ENCODE results near the gene NATD1.

The NATD1 gene

DNA sequence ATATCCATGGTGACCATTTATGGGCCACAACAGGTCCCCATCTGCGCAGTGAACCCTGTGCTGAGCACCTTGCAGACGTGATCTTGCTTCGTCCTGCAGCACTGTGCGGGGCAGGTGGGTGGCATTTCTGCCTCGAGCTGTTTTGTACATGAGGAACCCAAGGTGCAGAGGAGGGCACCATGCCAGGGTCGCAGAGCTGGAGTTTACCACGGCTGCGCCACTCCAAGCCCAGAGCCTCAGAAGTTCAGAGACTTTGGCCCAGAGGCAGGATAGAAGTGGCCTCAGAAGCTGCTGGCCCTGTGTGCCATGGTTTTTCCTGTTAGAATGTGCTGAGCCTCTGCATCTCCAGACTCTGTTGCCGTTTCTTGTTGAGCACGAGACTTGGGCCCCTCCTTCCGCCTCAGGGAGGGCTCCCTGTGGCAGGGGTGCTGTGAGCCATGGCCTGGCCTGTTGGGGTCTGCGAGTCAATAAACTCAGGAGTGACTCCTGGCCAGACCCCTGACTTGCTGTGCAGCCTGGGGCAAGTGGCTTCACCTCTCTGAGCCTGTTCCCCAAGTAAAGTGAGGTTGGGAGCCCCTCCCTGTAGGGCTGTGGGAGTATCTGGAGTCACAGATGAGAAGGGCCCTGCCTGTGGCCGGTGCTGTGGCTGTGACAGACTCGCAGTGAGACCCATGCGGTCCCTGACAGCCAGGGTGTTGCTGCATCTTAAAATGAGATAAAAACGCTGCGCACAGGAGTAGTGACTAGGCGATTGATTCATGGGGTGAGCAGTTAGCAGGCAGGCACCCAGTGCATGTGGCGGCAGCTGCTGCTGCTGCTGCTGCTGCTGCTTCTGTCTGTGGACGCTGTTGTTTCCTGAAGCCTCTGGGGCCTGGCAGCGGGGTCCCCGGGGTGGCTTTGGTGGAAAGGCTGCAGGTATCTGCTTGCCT is 43.2 kb upstream of the NATD1 start:
- Histone ChIP-seq H3K9me3 (ENCODE audit: control insufficient read depth, insufficient read depth, low read depth, low read length) (peaks cover 86% of the 10 kb centered on the region; the same call in 1 of the 2 replicates), H3K27ac (ENCODE audit: low read depth, low read length) (no peak overlapping the region), H3K36me3 (ENCODE audit: control insufficient read depth, insufficient read depth, low read length) (peaks cover 35% of the 10 kb centered on the region), H3K9ac (ENCODE audit: low read length) (no peak overlapping the region), H3K4me3 (ENCODE audit: low read depth, low read length) (no peak overlapping the region), H3K4me1 (ENCODE audit: control insufficient read depth, insufficient read depth, low read length) (no peaks in the 10 kb centered on the region), H3K27me3 (ENCODE audit: control insufficient read depth, insufficient read depth, low read length) (no peaks in the 10 kb centered on the region)

GRCh38 chr17:21295036-21295952 is 42.1 kb upstream of the NATD1 start:
- peaks cover 27% of the 10 kb centered on the region for H3K36me3 ChIP-seq (ENCODE audit: control insufficient read depth, insufficient read depth, low read length)
- H3K4me1 ChIP-seq (ENCODE audit: control insufficient read depth, insufficient read depth, low read length): no peaks in the 10 kb centered on the region
- no peak overlapping the region for H3K4me3 ChIP-seq (ENCODE audit: low read depth, low read length)
- H3K27ac ChIP-seq (ENCODE audit: low read depth, low read length): no peak overlapping the region
- no peaks in the 10 kb centered on the region for H3K27me3 ChIP-seq (ENCODE audit: control insufficient read depth, insufficient read depth, low read length)
- no peak overlapping the region for H3K9ac ChIP-seq (ENCODE audit: low read length)
- H3K9me3 ChIP-seq (ENCODE audit: control insufficient read depth, insufficient read depth, low read depth, low read length): peaks cover 77% of the 10 kb centered on the region; the same call in 1 of the 2 replicates

GRCh38 chr17:21294321-21295035 is 41.3 kb upstream of the NATD1 start:
- Histone ChIP-seq H3K9ac (ENCODE audit: low read length) (no peak overlapping the region), H3K9me3 (ENCODE audit: control insufficient read depth, insufficient read depth, low read depth, low read length) (peaks cover 72% of the 10 kb centered on the region; the same call in 1 of the 2 replicates), H3K27me3 (ENCODE audit: control insufficient read depth, insufficient read depth, low read length) (no peaks in the 10 kb centered on the region), H3K4me1 (ENCODE audit: control insufficient read depth, insufficient read depth, low read length) (no peaks in the 10 kb centered on the region), H3K27ac (ENCODE audit: low read depth, low read length) (no peak overlapping the region), H3K4me3 (ENCODE audit: low read depth, low read length) (no peak overlapping the region), H3K36me3 (ENCODE audit: control insufficient read depth, insufficient read depth, low read length) (peaks cover 21% of the 10 kb centered on the region)

DNA sequence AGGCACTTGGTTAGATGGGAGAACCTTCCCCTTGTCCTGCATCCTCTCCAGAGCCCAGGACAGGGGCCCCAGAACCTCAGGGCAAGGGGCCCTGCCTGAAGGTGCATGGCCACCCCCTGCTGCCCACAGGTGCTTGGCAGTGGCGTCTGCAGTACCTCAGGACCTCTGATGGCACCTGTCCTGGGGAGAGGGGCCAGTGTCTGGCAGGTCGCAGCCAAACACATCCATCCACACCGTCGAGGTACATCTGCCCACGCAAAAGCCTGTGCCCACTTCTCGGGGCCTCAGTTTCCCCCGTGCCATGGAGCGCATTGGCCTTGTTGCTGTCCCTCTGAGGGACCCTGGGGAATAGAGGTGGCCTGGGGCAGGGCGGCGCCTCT is 40.6 kb upstream of the NATD1 start:
- Histone ChIP-seq H3K27ac (ENCODE audit: low read depth, low read length) (no peak overlapping the region), H3K9me3 (ENCODE audit: control insufficient read depth, insufficient read depth, low read depth, low read length) (peaks cover 67% of the 10 kb centered on the region; the same call in 1 of the 2 replicates), H3K9ac (ENCODE audit: low read length) (no peak overlapping the region), H3K27me3 (ENCODE audit: control insufficient read depth, insufficient read depth, low read length) (no peaks in the 10 kb centered on the region), H3K36me3 (ENCODE audit: control insufficient read depth, insufficient read depth, low read length) (peaks cover 15% of the 10 kb centered on the region), H3K4me1 (ENCODE audit: control insufficient read depth, insufficient read depth, low read length) (no peaks in the 10 kb centered on the region), H3K4me3 (ENCODE audit: low read depth, low read length) (no peak overlapping the region)

- Histone ChIP-seq H3K9me3 (ENCODE audit: control insufficient read depth, insufficient read depth, low read depth, low read length) (peaks cover 61% of the 10 kb centered on the region; the same call in 1 of the 2 replicates), H3K9ac (ENCODE audit: low read length) (no peak overlapping the region), H3K27ac (ENCODE audit: low read depth, low read length) (no peak overlapping the region), H3K4me1 (ENCODE audit: control insufficient read depth, insufficient read depth, low read length) (peaks cover 4% of the 10 kb centered on the region; the same call in 1 of the 2 replicates), H3K36me3 (ENCODE audit: control insufficient read depth, insufficient read depth, low read length) (peaks cover 8% of the 10 kb centered on the region), H3K4me3 (ENCODE audit: low read depth, low read length) (no peak overlapping the region), H3K27me3 (ENCODE audit: control insufficient read depth, insufficient read depth, low read length) (no peaks in the 10 kb centered on the region)
These were observed 39.9 kb upstream of the NATD1 start for GRCh38 chr17:21292867-21293830.

GRCh38 chr17:21291862-21292261 is 38.7 kb upstream of the NATD1 start:
- Histone ChIP-seq H3K27me3 (ENCODE audit: control insufficient read depth, insufficient read depth, low read length) (no peaks in the 10 kb centered on the region), H3K27ac (ENCODE audit: low read depth, low read length) (no peak overlapping the region), H3K9ac (ENCODE audit: low read length) (no peak overlapping the region), H3K9me3 (ENCODE audit: control insufficient read depth, insufficient read depth, low read depth, low read length) (peaks cover 50% of the 10 kb centered on the region; the same call in 1 of the 2 replicates), H3K36me3 (ENCODE audit: control insufficient read depth, insufficient read depth, low read length) (peaks cover 8% of the 10 kb centered on the region), H3K4me1 (ENCODE audit: control insufficient read depth, insufficient read depth, low read length) (peaks cover 17% of the 10 kb centered on the region; the same call in 1 of the 2 replicates), H3K4me3 (ENCODE audit: low read depth, low read length) (no peak overlapping the region)

GRCh38 chr17:21291357-21291756 is 38.1 kb upstream of the NATD1 start:
- peaks cover 8% of the 10 kb centered on the region for H3K36me3 ChIP-seq (ENCODE audit: control insufficient read depth, insufficient read depth, low read length)
- no peak overlapping the region for H3K9ac ChIP-seq (ENCODE audit: low read length)
- H3K4me3 ChIP-seq (ENCODE audit: low read depth, low read length): no peak overlapping the region
- H3K9me3 ChIP-seq (ENCODE audit: control insufficient read depth, insufficient read depth, low read depth, low read length): peaks cover 45% of the 10 kb centered on the region; the same call in 1 of the 2 replicates
- H3K27me3 ChIP-seq (ENCODE audit: control insufficient read depth, insufficient read depth, low read length): no peaks in the 10 kb centered on the region
- no peak overlapping the region for H3K27ac ChIP-seq (ENCODE audit: low read depth, low read length)
- peaks cover 22% of the 10 kb centered on the region for H3K4me1 ChIP-seq (ENCODE audit: control insufficient read depth, insufficient read depth, low read length)

DNA sequence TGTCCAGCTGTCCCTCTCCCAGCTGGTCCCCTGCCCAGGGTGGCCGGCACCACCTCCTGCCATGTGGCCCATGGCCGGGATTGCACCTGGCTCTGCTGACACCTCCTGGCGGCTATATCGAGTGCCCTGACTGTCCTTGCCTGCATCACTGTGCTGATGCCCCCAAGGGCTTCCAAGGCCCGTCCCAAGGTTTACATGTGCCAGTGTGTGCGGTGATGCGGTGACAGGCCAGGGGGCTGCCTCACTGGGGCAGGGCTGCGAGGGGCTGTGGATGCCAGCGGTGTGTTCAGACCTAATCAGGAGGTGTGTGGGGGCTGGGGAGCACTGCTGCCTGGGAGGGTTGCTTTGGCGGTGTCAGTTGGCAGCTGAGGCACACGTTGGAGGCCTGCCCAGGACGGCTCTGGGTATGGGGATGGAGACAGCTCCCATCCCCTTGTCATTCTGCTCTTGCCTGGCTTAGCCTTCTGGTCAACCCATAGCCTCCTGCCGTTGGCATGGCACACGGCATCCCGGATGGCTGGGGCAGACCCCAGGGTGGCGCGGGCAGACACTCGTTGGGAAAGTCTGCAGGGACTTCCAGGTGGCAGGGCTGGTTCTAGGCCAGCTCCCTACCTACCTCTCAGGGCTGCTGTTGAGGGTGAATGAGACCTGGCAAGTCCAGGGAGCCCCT is 36.8 kb upstream of the NATD1 start:
- no peak overlapping the region for H3K4me3 ChIP-seq (ENCODE audit: low read depth, low read length)
- no peak overlapping the region for H3K9ac ChIP-seq (ENCODE audit: low read length)
- H3K4me1 ChIP-seq (ENCODE audit: control insufficient read depth, insufficient read depth, low read length): peaks cover 35% of the 10 kb centered on the region
- peaks cover 37% of the 10 kb centered on the region; the same call in 1 of the 2 replicates for H3K9me3 ChIP-seq (ENCODE audit: control insufficient read depth, insufficient read depth, low read depth, low read length)
- H3K27ac ChIP-seq (ENCODE audit: low read depth, low read length): no peak overlapping the region
- H3K36me3 ChIP-seq (ENCODE audit: control insufficient read depth, insufficient read depth, low read length): peaks cover 8% of the 10 kb centered on the region
- no peaks in the 10 kb centered on the region for H3K27me3 ChIP-seq (ENCODE audit: control insufficient read depth, insufficient read depth, low read length)

DNA sequence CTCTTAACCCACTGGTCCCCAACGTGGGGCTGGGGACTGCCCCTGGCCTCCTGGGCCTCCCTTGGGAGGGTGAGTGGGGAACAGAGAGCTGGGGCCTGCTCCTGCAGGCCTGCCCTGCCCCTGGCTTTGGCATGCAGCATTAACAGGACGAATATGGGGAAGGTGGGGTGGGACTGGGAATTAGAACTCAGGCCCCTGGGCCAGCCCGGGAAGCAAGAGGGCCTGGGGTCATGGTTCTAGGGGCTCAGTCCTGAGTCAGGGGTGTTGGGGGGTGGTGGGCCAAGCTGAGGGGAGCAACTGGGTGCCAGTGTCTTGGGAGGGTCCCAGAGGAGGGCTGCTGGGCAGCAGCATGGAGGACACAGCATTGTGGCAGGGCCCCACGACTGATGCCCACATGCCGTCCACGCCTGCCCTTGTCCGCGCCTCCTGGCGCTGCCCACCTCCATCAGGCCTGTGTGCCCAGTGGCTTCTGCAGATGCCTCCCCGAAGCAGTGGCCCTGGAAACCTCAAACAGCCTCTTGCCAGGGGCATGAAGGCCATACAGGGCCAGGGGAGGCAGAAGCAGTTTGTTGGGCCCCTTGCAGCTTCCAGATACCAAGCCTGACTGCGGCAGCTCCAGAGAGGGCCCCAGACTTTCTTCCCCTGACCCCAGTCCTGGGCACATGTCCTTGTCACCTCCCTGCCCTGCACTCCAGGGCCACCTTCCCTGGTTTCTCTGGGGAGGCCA is 36.1 kb upstream of the NATD1 start:
- H3K27ac ChIP-seq (ENCODE audit: low read depth, low read length): no peak overlapping the region

More for the DNA sequence above, 36.1 kb upstream of the NATD1 start:
- Histone ChIP-seq H3K27me3 (ENCODE audit: control insufficient read depth, insufficient read depth, low read length) (no peaks in the 10 kb centered on the region), H3K4me1 (ENCODE audit: control insufficient read depth, insufficient read depth, low read length) (peaks cover 35% of the 10 kb centered on the region), H3K4me3 (ENCODE audit: low read depth, low read length) (no peak overlapping the region), H3K9me3 (ENCODE audit: control insufficient read depth, insufficient read depth, low read depth, low read length) (peaks cover 30% of the 10 kb centered on the region; the same call in 1 of the 2 replicates), H3K36me3 (ENCODE audit: control insufficient read depth, insufficient read depth, low read length) (peaks cover 8% of the 10 kb centered on the region), H3K9ac (ENCODE audit: low read length) (no peak overlapping the region)
